Panc1 (cell line): ENCODE data around the gene CGB2. TPM values are rescaled to one million over a fixed set of nuclear protein-coding genes. Genes with fewer than 3 reads are reported as not detected.

Experiments used
- ATAC-seq: fragments of 200-7000 bp; cut with Tn5 transposase; 2 replicates; pipeline ENCODE4 v1.9.1; 2020; ENCODE audit warnings: mild to moderate bottlenecking, moderate library complexity
- BruUV-seq: library from RNA; stranded (reverse); fragments of 400-500 nt; replicated peaks from 2 replicates; lab custom pipeline; 2021; lab: Mats Ljungman, UMichigan
- CTCF ChIA-PET: fragments of 300-600 bp; sonication (Branson Sonifier 250); formaldehyde crosslinking; loops from one replicate; lab custom pipeline; 2022; ENCODE audit warnings: antibody characterized with exemption; lab: Charles Lee
- POLR2A ChIA-PET: fragments of 300-600 bp; sonication (Branson Sonifier 250); formaldehyde crosslinking; loops from one replicate; lab custom pipeline; 2022; ENCODE audit warnings: antibody characterized with exemption; lab: Charles Lee
- DNase-seq: peaks from one replicate; pipeline ENCODE4 v3.0.0-alpha.2; 2010; ENCODE audit warnings: low read depth, low spot score
- H3K27ac ChIP-seq: 2 replicates; pipeline ENCODE4 v1.5.1; 2011; ENCODE audit warnings: mild to moderate bottlenecking, low read length, inconsistent platforms
- H3K27me3 ChIP-seq: fragments of 200-500 bp; sonication (Bioruptor generic); 2 replicates; pipeline ENCODE4 v1.6.0; 2014; ENCODE audit warnings: low read length, inconsistent platforms; ENCODE audit not compliant: control insufficient read depth, insufficient read depth
- H3K36me3 ChIP-seq: fragments of 200-500 bp; sonication (Bioruptor generic); 2 replicates; pipeline ENCODE4 v1.5.1; 2014; ENCODE audit warnings: inconsistent platforms, mild to moderate bottlenecking, low read length, moderate library complexity; ENCODE audit not compliant: control insufficient read depth, insufficient read depth
- H3K4me1 ChIP-seq: 2 replicates; pipeline ENCODE4 v1.5.1; 2011; ENCODE audit warnings: inconsistent platforms, mild to moderate bottlenecking, low read length, moderate library complexity; ENCODE audit not compliant: control insufficient read depth, insufficient read depth
- H3K4me3 ChIP-seq, 2 experiments: 2 replicates each; pipeline ENCODE4 v1.5.1; 2011 to 2012; ENCODE audit warnings: low read depth in 2 of 2, low read length in 2 of 2, mild to moderate bottlenecking in 2 of 2, inconsistent platforms in 1 of 2, moderate library complexity in 1 of 2
- H3K9me3 ChIP-seq: fragments of 200-500 bp; sonication (Bioruptor generic); 2 replicates; pipeline ENCODE4 v1.5.1; 2014; ENCODE audit warnings: low read depth, mild to moderate bottlenecking, inconsistent platforms, low read length, moderate library complexity; ENCODE audit not compliant: control insufficient read depth, insufficient read depth
- POLR2AphosphoS5 ChIP-seq: IDR thresholded peaks from 2 replicates; pipeline ENCODE4 v1.6.1; 2012; ENCODE audit warnings: mild to moderate bottlenecking, low read depth, low read length, moderate library complexity
- SIN3A ChIP-seq: IDR thresholded peaks from 2 replicates; pipeline ENCODE4 v1.6.1; 2012; ENCODE audit warnings: low read depth, mild to moderate bottlenecking, low read length, moderate library complexity, borderline replicate concordance; ENCODE audit not compliant: insufficient read depth
- TCF7L2 ChIP-seq: IDR thresholded peaks from 2 replicates; pipeline ENCODE4 v1.6.1; 2011; ENCODE audit warnings: mild to moderate bottlenecking, low read depth, low read length, inconsistent platforms
- in situ Hi-C: cut with HindIII; loops from 2 replicates; pipeline ENCODE4 v1.10.0; 2016; ENCODE audit warnings: low sequenced_read_pairs, low pct_unique_long_range_greater_than_20kb
- intact Hi-C: fragments of 100-400 bp; cut with micrococcal nuclease; formaldehyde crosslinking; loops from one replicate; pipeline ENCODE4 v1.10.0; 2022; ENCODE audit not compliant: unreplicated experiment
- total RNA-seq: library from RNA; stranded (reverse); gene quantifications from one replicate; pipeline ENCODE4 v1.2.1, GENCODE V29; 2021; ENCODE audit not compliant: unreplicated experiment
- TF ChIP-seq, protein P1 (sequence below): fragments of 450-650 bp; IDR thresholded peaks from 2 replicates; pipeline ENCODE4 v1.5.1; 2017; ENCODE audit warnings: mild to moderate bottlenecking
- TF ChIP-seq, protein P2 (sequence below), 2 experiments: IDR thresholded peaks; 2 replicates each; pipeline ENCODE4 v1.6.1; 2011 to 2012; ENCODE audit warnings: low read depth in 2 of 2, control low read depth in 1 of 2, low read length in 1 of 2, mild to moderate bottlenecking in 1 of 2, moderate library complexity in 1 of 2; ENCODE audit not compliant: insufficient read depth in 1 of 2

CGB2 gene
- total RNA-seq, 1 experiment from 2014 or later = not detected

DNA sequence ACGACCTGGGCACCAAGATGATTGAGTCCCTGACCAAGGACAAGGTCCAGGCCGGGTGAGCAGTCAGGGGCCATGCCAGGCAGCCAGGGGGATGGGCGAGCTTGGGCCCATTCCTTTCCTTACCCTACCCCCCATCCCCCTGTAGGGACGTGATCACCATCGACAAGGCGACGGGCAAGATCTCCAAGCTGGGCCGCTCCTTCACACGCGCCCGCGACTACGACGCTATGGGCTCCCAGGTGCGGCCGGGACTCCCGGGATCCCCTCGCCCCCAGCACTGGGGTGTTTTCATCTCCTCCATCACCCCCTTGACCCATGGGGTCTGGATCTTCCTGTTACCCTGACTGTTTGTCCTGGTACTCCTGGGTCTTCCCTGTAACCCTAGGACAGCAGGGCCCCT lies 21.9 kb upstream of the CGB2 start:
- ATAC-seq (0 out of 2 replicates have a peak, but pooled peaks have one; percentile 29), DNase-seq (no peak)
- TF ChIP-seq TCF7L2 (no peak), SIN3A (no peak), POLR2AphosphoS5 (no peak)
- TF ChIP-seq, protein P1, sequence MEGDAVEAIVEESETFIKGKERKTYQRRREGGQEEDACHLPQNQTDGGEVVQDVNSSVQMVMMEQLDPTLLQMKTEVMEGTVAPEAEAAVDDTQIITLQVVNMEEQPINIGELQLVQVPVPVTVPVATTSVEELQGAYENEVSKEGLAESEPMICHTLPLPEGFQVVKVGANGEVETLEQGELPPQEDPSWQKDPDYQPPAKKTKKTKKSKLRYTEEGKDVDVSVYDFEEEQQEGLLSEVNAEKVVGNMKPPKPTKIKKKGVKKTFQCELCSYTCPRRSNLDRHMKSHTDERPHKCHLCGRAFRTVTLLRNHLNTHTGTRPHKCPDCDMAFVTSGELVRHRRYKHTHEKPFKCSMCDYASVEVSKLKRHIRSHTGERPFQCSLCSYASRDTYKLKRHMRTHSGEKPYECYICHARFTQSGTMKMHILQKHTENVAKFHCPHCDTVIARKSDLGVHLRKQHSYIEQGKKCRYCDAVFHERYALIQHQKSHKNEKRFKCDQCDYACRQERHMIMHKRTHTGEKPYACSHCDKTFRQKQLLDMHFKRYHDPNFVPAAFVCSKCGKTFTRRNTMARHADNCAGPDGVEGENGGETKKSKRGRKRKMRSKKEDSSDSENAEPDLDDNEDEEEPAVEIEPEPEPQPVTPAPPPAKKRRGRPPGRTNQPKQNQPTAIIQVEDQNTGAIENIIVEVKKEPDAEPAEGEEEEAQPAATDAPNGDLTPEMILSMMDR = no peak
- TF ChIP-seq, protein P2, sequence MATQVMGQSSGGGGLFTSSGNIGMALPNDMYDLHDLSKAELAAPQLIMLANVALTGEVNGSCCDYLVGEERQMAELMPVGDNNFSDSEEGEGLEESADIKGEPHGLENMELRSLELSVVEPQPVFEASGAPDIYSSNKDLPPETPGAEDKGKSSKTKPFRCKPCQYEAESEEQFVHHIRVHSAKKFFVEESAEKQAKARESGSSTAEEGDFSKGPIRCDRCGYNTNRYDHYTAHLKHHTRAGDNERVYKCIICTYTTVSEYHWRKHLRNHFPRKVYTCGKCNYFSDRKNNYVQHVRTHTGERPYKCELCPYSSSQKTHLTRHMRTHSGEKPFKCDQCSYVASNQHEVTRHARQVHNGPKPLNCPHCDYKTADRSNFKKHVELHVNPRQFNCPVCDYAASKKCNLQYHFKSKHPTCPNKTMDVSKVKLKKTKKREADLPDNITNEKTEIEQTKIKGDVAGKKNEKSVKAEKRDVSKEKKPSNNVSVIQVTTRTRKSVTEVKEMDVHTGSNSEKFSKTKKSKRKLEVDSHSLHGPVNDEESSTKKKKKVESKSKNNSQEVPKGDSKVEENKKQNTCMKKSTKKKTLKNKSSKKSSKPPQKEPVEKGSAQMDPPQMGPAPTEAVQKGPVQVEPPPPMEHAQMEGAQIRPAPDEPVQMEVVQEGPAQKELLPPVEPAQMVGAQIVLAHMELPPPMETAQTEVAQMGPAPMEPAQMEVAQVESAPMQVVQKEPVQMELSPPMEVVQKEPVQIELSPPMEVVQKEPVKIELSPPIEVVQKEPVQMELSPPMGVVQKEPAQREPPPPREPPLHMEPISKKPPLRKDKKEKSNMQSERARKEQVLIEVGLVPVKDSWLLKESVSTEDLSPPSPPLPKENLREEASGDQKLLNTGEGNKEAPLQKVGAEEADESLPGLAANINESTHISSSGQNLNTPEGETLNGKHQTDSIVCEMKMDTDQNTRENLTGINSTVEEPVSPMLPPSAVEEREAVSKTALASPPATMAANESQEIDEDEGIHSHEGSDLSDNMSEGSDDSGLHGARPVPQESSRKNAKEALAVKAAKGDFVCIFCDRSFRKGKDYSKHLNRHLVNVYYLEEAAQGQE (IDR thresholded peaks at IDR 0.05; ENCODE audit: insufficient read depth in 1 of 2, low read depth in 2 of 2, low read length in 1 of 2) = no peak
- ChIA-PET POLR2A (interaction anchor here (1.1 kb wide), 1 partner anchor 16 kb away, joined by 6 read pairs; the partner anchor contains the start of gene RUVBL2), CTCF (interaction anchor here (1.2 kb wide), 1 partner anchor 10 kb away, joined by 4 read pairs; no protein-coding TSS in a partner anchor)
- intact Hi-C loops (no loop called here), in situ Hi-C loops (no loop called here)
- no peaks in the 10 kb centered on the region for H3K9me3 ChIP-seq
- H3K4me3 ChIP-seq = no peak overlapping the region
- H3K4me1 ChIP-seq = no peaks in the 10 kb centered on the region
- no peaks in the 10 kb centered on the region for H3K27me3 ChIP-seq
- no peak overlapping the region for H3K27ac ChIP-seq
- no peaks in the 10 kb centered on the region; the same call in 1 of the 2 replicates for H3K36me3 ChIP-seq
- BruUV-seq = no TSS peak

DNA sequence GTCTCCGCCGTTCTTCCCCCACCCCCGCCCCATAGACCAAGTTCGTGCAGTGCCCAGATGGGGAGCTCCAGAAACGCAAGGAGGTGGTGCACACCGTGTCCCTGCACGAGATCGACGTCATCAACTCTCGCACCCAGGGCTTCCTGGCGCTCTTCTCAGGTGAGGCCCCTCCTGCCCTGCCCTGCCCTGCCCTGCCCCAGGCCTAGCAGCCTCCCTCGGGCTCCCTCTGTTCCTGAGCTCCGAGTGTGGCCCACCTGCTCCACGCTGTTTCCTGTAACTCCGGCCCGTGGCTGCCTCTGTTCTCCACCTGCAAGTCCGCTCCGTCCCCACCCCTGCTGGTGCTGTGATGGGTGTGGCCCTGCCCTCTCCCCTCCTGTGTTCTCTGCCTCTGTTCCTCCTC lies 21.2 kb upstream of the CGB2 start:
- ATAC-seq = no peak
- Histone ChIP-seq H3K4me3 (no peak overlapping the region), H3K36me3 (no peaks in the 10 kb centered on the region; the same call in 1 of the 2 replicates), H3K4me1 (no peaks in the 10 kb centered on the region), H3K9me3 (no peaks in the 10 kb centered on the region), H3K27ac (no peak overlapping the region), H3K27me3 (no peaks in the 10 kb centered on the region)
- BruUV-seq = no TSS peak
- ChIA-PET CTCF (interaction anchor here (0.6 kb wide), 1 partner anchor 11 kb away, joined by 8 read pairs; no protein-coding TSS in a partner anchor), POLR2A (interaction anchor here (1.1 kb wide), 1 partner anchor 17 kb away, joined by 6 read pairs; the partner anchor contains the start of gene RUVBL2)
- in situ Hi-C loops (no loop called here), intact Hi-C loops (no loop called here)
- TF ChIP-seq TCF7L2 = no peak
- no peak for DNase-seq

DNA sequence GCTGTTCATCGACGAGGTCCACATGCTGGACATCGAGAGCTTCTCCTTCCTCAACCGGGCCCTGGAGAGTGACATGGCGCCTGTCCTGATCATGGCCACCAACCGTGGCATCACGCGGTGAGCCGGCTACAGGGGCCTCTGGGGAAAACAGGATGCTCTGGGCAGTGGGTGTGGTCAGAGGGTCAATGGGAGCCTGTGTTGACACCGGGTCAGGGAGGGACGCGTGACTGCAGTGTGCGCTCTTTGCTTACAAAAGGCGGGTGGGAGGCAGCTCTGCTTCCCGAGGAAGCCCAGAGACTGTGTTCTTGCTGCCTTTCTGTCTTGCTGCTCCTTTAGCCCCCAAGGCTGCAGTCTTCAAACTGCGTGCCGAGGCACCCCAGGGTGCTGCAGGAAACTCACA lies 20.5 kb upstream of the CGB2 start:
- in situ Hi-C loops = no loop called here
- intact Hi-C loops = no loop called here
- H3K36me3 ChIP-seq = no peaks in the 10 kb centered on the region; the same call in 1 of the 2 replicates

More for the DNA sequence above, 20.5 kb upstream of the CGB2 start:
- no peaks in the 10 kb centered on the region for H3K4me1 ChIP-seq
- no peak for TF ChIP-seq SIN3A
- TF ChIP-seq TCF7L2 = no peak
- TF ChIP-seq, protein P1 = no peak
- TF ChIP-seq, protein P2 (IDR thresholded peaks at IDR 0.05; ENCODE audit: insufficient read depth in 1 of 2, low read depth in 2 of 2, low read length in 1 of 2) = no peak
- TF ChIP-seq POLR2AphosphoS5 = no peak
- ATAC-seq (no peak), DNase-seq (no peak)
- ChIA-PET CTCF (interaction anchor here (0.6 kb wide), 1 partner anchor 13 kb away, joined by 3 read pairs; no protein-coding TSS in a partner anchor), POLR2A (no interaction called here)
- no peaks in the 10 kb centered on the region for H3K9me3 ChIP-seq
- no peaks in the 10 kb centered on the region for H3K27me3 ChIP-seq
- no TSS peak for BruUV-seq
- H3K4me3 ChIP-seq = no peak overlapping the region
- no peak overlapping the region for H3K27ac ChIP-seq
